Measurements from ENCODE around the gene TWIST1. TPM values are rescaled to one million over a fixed set of nuclear protein-coding genes. Genes with fewer than 3 reads are reported as not detected.
A peak's percentile ranks its signal among the peaks of the same experiment; 100 is the strongest.

Gene TWIST1
- 19.1 and 19.3 TPM in 2 replicates for total RNA-seq (2014; rRNA removed; shearing (Covaris generic))
- polyA plus RNA-seq (2015; cell fraction: cytosol; rRNA removed) = 11.5 and 13.9 TPM in 2 replicates
- 7.9 and 10.4 TPM in 2 replicates for polyA plus RNA-seq (2015; cell fraction: nucleus; rRNA removed)

- peak; percentile 34 for DNase-seq (ENCODE audit: low read depth)
Measured at GRCh38 chr7:19117091-19117869, at the start of gene TWIST1. Gene TWIST1, minus strand, starts transcription at chr7:19117636. Its CDS starts 315 bp downstream, at chr7:19117321.

- DNase-seq (ENCODE audit: low read depth) = no peak
Measured at GRCh38 chr7:19161671-19162070, 44.2 kb upstream of the TWIST1 start.

GRCh38 chr7:19146699-19147098, 29.3 kb upstream of the TWIST1 start:
- peak; percentile 5 for DNase-seq (ENCODE audit: low read depth)

GRCh38 chr7:19145434-19146115, 28.1 kb upstream of the TWIST1 start:
- no peak for DNase-seq (ENCODE audit: low read depth)

DNA sequence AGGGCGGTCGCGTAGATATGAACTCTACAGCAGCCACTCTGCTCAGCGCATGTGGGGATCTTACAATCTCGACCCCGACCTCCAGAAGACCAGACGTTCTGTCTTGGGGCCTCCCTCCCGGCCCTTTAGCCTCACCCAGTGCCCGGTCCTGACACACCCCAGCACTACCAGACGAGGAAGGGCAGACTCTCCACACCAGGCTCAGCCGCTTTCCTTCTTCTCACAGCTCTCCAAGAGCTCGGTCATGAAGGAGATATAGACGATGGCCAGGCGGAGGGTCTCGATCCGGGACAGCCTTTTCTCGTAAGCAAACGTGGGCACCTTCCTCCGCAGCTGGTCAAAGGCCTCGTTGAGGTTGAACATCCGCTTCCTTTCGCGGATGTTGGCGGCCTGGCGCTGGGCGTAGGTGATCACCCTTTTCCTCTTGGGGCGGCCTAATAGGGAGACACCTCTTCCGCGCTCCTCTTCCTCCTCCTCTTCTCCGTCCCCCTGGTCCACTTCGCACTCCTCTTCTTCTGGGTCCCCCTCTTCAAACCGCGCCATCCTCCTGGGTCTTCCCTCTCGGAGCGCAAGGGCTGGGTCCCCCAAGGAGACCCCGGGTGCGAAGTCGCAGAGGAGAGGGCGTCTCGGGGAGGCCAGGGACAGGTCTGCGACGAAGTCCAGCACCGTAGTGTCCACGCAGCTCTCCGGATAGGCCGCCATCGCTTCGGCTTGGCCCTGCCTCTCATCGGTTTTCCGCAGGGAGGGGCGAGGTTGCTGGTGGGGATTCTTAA, 27.4 kb upstream of the TWIST1 start, which contains the start of gene FERD3L:
FERD3L (minus strand) TSS at position 761 of the 773 bp plus-strand sequence; CDS start at position 702, 59 bp downstream.
- DNase-seq (ENCODE audit: low read depth) = no peak

GRCh38 chr7:19143881-19144574, 26.6 kb upstream of the TWIST1 start:
- DNase-seq (ENCODE audit: low read depth) = no peak

- no peak for DNase-seq (ENCODE audit: low read depth)
Measured at GRCh38 chr7:19139706-19140327, 22.4 kb upstream of the TWIST1 start.

GRCh38 chr7:19133886-19134285, 16.4 kb upstream of the TWIST1 start:
- no peak for DNase-seq (ENCODE audit: low read depth)

- DNase-seq (ENCODE audit: low read depth) = no peak
Measured at GRCh38 chr7:19133390-19133789, 16.0 kb upstream of the TWIST1 start.

- DNase-seq (ENCODE audit: low read depth) = no peak
Measured at GRCh38 chr7:19128856-19129255, 11.4 kb upstream of the TWIST1 start.

DNA sequence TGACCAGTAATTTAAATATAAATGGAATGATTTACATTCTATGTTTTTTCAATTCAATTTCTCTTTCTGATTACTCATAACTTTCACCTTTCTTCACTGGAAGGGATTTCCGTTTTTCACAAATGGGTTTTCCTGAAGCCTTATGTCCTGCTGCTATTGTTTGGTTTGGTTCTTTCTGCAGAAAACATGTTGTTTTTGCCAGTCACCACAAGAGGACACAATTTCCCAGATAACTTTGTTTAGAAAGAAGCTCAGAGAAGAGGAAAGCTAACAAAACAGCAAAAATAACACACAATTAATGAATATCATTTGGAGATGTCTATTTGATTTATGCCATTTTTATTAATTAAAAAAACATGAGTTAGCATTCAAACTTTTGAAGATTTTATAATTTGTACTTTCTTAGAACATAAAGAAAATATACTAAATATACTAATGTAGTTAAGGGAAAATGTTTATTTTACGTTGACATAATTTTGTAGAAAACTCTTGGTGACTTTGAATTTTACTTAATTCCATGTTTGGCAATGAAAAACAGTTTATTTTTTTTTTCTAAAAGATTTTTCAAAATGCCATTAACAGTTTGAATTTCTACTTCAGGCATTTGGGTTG, 4.6 kb upstream of the TWIST1 start:
- peak; percentile 61 for DNase-seq (ENCODE audit: low read depth)

DNA sequence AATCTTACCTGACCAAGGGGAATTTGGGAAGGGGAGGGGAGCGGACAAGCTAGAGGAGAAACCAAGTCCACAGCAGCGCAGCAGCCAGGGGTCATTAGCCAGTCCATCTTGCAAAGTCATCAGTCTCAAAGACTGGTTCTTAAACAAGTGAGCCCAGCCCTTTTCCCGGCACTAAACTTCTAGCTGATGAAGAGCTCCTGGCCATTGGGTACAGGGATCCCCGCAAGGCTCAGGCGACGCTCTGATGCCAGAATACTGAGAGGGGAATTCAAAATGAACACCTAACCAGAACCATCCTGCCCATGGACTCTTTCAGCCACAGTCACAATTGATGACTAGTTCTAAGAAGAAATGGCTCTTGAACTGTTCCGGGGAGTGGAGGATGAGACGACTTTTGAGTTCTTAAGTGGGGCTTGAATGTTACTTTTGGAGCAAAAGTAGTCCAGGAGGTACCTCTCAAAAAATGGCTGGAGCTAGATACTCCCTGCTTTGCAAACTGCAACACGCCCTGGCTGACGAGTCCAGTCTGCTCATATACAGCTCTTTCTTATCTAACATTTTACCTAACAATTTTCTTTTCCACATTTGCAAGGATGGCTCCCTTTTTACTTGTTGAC, 2.5 kb upstream of the TWIST1 start:
- DNase-seq (ENCODE audit: low read depth) = no peak

DNA sequence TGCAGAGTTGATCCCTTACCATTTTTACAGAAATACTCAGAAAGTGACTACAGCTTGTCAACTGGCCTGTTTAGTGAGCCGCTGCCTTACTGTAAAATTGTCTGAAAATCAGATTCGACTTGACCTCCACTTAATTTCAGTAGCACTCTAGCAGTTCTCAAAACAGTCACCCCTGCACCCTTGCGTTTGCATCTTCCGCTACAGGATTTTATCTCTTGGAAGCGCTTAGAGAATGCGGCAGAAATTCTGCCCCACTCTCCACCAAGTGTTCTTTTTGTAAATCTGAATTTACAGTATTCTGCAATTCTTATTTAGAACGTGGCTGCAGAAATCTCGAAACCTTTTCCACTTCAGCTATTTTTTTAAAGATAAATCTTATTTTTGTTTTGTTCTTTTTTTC, 1.9 kb upstream of the TWIST1 start:
- DNase-seq (ENCODE audit: low read depth) = no peak

GRCh38 chr7:19118636-19119371, 1.4 kb upstream of the TWIST1 start:
- no peak for DNase-seq (ENCODE audit: low read depth)

DNA sequence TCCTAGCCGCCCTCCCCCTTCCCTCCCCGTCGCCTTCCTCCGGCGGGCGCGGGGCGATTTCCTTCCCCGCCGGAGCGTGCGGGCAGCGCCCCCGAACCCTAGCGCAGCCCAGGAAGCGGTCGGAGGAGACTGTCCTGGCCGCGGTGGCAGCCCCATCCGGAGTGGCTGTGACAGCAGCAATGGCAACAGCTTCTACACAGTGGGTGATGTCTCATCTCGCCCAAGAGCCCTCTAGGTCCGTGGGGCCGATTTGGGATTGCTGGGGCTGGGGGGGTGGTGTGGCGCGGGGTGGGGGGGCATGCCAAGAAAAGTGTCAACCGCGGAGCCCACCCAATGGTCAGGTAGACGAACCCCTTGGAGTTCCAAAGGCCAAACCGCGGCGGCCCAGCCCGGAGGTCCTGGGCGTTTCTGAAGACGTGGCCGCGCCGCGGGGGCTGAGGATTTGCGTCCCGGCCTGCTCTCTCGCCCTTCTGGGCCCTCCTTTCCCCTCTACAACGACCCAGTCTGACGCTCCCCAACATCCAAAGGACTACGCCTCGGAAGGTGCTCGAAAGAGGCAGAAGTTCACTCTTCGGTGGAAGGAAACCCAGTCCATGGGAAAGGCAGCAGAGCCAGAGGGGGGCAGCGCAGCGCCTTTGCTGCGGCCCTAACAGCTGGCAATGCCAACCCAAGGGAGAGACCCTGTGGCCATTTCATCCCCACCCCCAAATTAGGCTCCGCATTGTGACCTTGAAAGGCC, 603 bp upstream of the TWIST1 start:
- DNase-seq (ENCODE audit: low read depth) = no peak

GRCh38 chr7:19116121-19117090, 1.0 kb downstream of the TWIST1 start:
- peak; percentile 56 for DNase-seq (ENCODE audit: low read depth)

DNA sequence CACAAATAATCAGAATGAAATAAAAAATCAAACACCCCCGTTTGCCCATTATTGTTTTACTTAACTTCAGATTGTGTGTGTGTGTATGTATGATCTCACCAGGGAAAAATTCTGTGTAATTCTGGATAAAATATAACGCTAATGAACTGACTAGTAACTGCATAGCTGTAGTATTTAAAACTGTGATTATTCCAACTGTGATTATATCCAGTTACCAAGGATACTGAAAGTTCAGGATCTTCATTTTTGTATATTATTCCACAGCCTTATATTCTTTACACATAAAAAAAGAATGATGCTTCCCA, 2.9 kb downstream of the TWIST1 start:
- DNase-seq (ENCODE audit: low read depth) = peak; percentile 25

All from HT1080 (cell line).